Neural progenitor cell (in vitro differentiated cells): ENCODE measurements around the gene ERBB4.

ENCODE experiments used
- CTCF ChIP-seq: fragments of 200-600 bp; sonication (generic); IDR thresholded peaks from 2 replicates; pipeline ENCODE4 v1.5.1; 2017; ENCODE audit warnings: antibody characterized with exemption, mild to moderate bottlenecking
- EZH2 ChIP-seq: fragments of 200-600 bp; sonication (generic); IDR thresholded peaks from 2 replicates; pipeline ENCODE4 v1.6.1; 2017; ENCODE audit warnings: antibody characterized with exemption, mild to moderate bottlenecking, moderate library complexity
- EZH2phosphoT487 ChIP-seq: fragments of 200-600 bp; sonication (generic); IDR thresholded peaks from 2 replicates; pipeline ENCODE4 v1.6.1; 2017; ENCODE audit warnings: antibody characterized with exemption

- TF ChIP-seq CTCF (no peak), EZH2 (no peak), EZH2phosphoT487 (no peak)
Observed at GRCh38 chr2:212408524-212408923, 130.1 kb downstream of the ERBB4 start.
